Measurements from ENCODE around the gene RFT1. TPM values are rescaled to one million over a fixed set of nuclear protein-coding genes. Genes with fewer than 3 reads are reported as not detected.

Gene RFT1, protein sequence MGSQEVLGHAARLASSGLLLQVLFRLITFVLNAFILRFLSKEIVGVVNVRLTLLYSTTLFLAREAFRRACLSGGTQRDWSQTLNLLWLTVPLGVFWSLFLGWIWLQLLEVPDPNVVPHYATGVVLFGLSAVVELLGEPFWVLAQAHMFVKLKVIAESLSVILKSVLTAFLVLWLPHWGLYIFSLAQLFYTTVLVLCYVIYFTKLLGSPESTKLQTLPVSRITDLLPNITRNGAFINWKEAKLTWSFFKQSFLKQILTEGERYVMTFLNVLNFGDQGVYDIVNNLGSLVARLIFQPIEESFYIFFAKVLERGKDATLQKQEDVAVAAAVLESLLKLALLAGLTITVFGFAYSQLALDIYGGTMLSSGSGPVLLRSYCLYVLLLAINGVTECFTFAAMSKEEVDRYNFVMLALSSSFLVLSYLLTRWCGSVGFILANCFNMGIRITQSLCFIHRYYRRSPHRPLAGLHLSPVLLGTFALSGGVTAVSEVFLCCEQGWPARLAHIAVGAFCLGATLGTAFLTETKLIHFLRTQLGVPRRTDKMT
- total RNA-seq = 10 to 100 TPM; 42.5 to 42.9 TPM

- intact Hi-C loops (cut with micrococcal nuclease) = loop anchor here (5.0 to 10.0 kb wide), 2 partner anchors 67 to 214 kb away; partner anchors contain the start of gene DCP1A
- H3K9me3 Mint-ChIP-seq = no peaks in the 10 kb centered on the region
- peak within 1 kb of the TSS; percentile 98 for H3K27ac Mint-ChIP-seq
- TF ChIP-seq, protein P1, sequence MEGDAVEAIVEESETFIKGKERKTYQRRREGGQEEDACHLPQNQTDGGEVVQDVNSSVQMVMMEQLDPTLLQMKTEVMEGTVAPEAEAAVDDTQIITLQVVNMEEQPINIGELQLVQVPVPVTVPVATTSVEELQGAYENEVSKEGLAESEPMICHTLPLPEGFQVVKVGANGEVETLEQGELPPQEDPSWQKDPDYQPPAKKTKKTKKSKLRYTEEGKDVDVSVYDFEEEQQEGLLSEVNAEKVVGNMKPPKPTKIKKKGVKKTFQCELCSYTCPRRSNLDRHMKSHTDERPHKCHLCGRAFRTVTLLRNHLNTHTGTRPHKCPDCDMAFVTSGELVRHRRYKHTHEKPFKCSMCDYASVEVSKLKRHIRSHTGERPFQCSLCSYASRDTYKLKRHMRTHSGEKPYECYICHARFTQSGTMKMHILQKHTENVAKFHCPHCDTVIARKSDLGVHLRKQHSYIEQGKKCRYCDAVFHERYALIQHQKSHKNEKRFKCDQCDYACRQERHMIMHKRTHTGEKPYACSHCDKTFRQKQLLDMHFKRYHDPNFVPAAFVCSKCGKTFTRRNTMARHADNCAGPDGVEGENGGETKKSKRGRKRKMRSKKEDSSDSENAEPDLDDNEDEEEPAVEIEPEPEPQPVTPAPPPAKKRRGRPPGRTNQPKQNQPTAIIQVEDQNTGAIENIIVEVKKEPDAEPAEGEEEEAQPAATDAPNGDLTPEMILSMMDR (IDR thresholded peaks at IDR 0.05) = no peak
- ChIA-PET CTCF (interaction anchor here (0.8 to 11.3 kb wide), 7 partner anchors 12 to 68 kb away, joined by 3 to 178 read pairs (median 12); partner anchors contain the start of gene PRKCD), POLR2A (interaction anchor here (0.5 to 4.5 kb wide), 11 partner anchors 10 to 207 kb away, joined by 3 to 13 read pairs (median 3); partner anchors contain the start of gene PRKCD)
- H3K4me3 Mint-ChIP-seq = peak within 1 kb of the TSS; percentile 94
- H3K36me3 Mint-ChIP-seq (ENCODE audit: low read depth) = peaks cover 4% of the 10 kb centered on the region
- no peaks in the 10 kb centered on the region for H3K27me3 Mint-ChIP-seq
- DNase-seq (peak; percentile 100), ATAC-seq (peak; percentile 94)
- H3K4me1 Mint-ChIP-seq (ENCODE audit: low read depth) = peaks cover 21% of the 10 kb centered on the region
These were observed at the start of gene RFT1 for GRCh38 chr3:53130179-53131061. Gene RFT1, minus strand, starts transcription at chr3:53130435. Its CDS starts 35 bp downstream, at chr3:53130400.

DNA sequence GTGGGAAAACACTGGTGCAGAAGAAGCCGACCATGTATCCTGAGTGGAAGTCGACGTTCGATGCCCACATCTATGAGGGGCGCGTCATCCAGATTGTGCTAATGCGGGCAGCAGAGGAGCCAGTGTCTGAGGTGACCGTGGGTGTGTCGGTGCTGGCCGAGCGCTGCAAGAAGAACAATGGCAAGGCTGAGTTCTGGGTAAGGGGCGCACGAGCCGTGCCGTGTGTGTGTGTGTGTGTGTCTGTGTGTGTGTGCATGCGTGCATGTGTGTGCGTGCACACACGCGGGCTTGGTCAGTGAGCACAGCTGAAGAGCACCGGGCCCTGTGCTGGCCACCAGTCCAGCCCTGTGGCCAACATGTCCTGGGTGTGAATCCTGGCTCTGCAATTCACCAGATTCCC is 49.3 kb upstream of the RFT1 start:
- DNase-seq = no peak
- Mint-ChIP-seq H3K4me1 (ENCODE audit: low read depth) (no peaks in the 10 kb centered on the region), H3K27ac (no peak overlapping the region), H3K4me3 (no peak overlapping the region), H3K36me3 (ENCODE audit: low read depth) (peaks cover 4% of the 10 kb centered on the region), H3K27me3 (no peaks in the 10 kb centered on the region), H3K9me3 (no peaks in the 10 kb centered on the region)
- intact Hi-C loops (cut with micrococcal nuclease) = no loop called here
- TF ChIP-seq, protein P1 (IDR thresholded peaks at IDR 0.05) = no peak
- ChIA-PET POLR2A (no interaction called here), CTCF (no interaction called here)
- ATAC-seq = no peak

DNA sequence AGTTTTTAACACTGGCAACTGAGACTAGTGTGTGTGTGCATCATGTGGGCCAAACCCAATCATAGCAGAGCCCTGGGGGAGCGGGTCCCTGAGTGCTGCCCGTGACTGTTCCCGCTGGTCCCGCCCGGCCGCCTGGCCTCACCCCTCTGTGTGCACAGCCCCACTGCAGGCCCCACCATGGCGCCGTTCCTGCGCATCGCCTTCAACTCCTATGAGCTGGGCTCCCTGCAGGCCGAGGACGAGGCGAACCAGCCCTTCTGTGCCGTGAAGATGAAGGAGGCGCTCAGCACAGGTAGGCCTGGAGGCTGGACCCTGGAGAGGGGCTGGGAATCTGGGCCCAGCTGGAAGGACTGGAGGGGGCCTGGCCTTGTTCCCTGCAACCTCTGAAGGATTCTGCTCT is 48.0 kb upstream of the RFT1 start:
- DNase-seq (no peak), ATAC-seq (no peak)
- H3K4me1 Mint-ChIP-seq (ENCODE audit: low read depth) = no peaks in the 10 kb centered on the region
- intact Hi-C loops (cut with micrococcal nuclease) = no loop called here
- TF ChIP-seq, protein P1 (IDR thresholded peaks at IDR 0.05) = no peak
- peaks cover 1% of the 10 kb centered on the region for H3K36me3 Mint-ChIP-seq (ENCODE audit: low read depth)
- H3K9me3 Mint-ChIP-seq = no peaks in the 10 kb centered on the region
- H3K27ac Mint-ChIP-seq = no peak overlapping the region
- H3K4me3 Mint-ChIP-seq = no peak overlapping the region
- CTCF ChIA-PET = no interaction called here
- H3K27me3 Mint-ChIP-seq = no peaks in the 10 kb centered on the region
- POLR2A ChIA-PET = no interaction called here

DNA sequence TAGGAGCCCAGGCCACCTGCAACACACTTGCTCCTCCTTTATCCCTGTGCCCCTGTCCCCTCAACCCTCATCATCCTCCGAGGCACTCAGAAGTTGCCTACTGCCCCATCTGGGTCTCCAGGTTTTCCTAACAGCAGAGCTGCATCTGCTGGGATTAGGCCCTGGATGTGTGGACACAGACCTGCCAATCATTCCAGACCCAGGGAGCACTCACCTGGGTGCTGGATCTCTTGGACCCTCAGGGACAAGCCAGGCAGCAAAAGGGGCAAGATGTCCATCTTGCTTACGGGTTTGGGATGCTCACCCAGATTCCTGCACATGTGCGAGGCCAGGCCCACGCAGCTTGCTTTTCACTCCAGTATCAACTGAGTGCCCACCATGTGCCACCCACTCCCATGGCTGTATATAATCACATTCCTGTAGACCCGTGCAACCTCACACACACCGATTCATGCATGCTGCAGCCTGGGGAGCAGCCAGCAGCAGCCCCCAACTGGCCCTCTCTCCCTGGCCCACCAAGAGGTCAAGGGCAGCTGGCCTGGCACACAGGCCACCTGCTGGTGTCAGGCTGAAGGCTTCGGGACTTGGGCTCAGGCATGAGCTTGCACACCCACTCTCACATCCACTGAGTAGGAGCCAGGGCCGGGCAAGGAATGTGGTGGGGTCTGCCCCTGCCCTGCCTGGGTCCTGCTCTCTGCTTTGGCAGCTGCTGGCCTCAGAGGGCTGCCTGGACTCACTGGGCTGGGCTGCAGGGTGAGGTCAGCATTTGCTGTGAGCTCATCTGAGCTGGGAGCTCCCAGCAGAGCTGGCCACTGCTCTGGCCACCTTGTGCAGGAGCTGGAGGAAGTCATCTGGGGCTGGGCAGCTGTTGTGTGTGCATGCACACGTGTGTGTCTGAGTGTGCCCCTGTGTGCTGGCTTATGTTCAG is 45.6 kb upstream of the RFT1 start:
- no peaks in the 10 kb centered on the region for H3K27me3 Mint-ChIP-seq
- POLR2A ChIA-PET = no interaction called here
- H3K36me3 Mint-ChIP-seq (ENCODE audit: low read depth) = peaks cover 2% of the 10 kb centered on the region
- H3K4me1 Mint-ChIP-seq (ENCODE audit: low read depth) = peaks cover 12% of the 10 kb centered on the region
- H3K27ac Mint-ChIP-seq = no peak overlapping the region
- intact Hi-C loops (cut with micrococcal nuclease) = no loop called here
- CTCF ChIA-PET = interaction anchor here (1.0 kb wide), 1 partner anchor 62 kb away, joined by 3 read pairs; no protein-coding TSS in a partner anchor
- H3K4me3 Mint-ChIP-seq = no peak overlapping the region
- TF ChIP-seq, protein P1 (IDR thresholded peaks at IDR 0.05) = no peak
- DNase-seq (no peak), ATAC-seq (no peak)
- no peaks in the 10 kb centered on the region for H3K9me3 Mint-ChIP-seq

Measured in activated CD8-positive, alpha-beta T cell treated with anti-CD3 and anti-CD28 coated beads for 36 hours (primary cell).